HepG2 (cell line): ENCODE data around the gene SLCO1B1. TPM values are rescaled to one million over a fixed set of nuclear protein-coding genes. Genes with fewer than 3 reads are reported as not detected.
A peak's percentile ranks its signal among the peaks of the same experiment; 100 is the strongest.
"Not testable (repeated sequence)": the region's sequence is repeated elsewhere in the genome, so short reads cannot be mapped to it uniquely, and the experiment has no call there.

Experiments used
- FOXA3 ChIP-seq: IDR thresholded peaks from 2 replicates; pipeline ENCODE4 v1.6.1; 2016; ENCODE audit warnings: missing genetic modification reagents, missing compliant biosample characterization
- FOXK1 ChIP-seq: sonication (generic); formaldehyde crosslinking; IDR thresholded peaks from 2 replicates; pipeline ENCODE4 v1.4.0; 2020; ENCODE audit warnings: low read depth, missing genetic modification reagents, borderline replicate concordance
- FOXP1 ChIP-seq, 2 experiments: fragments of 450-650 bp in 1 of 2; IDR thresholded peaks; 2 replicates each; pipeline ENCODE4 v1.6.1; 2017 to 2018; ENCODE audit warnings: antibody characterized with exemption in 1 of 2
- GATAD2A ChIP-seq: IDR thresholded peaks from 2 replicates; pipeline ENCODE4 v1.6.1; 2016
- HDAC1 ChIP-seq: sonication (generic); formaldehyde crosslinking; IDR thresholded peaks from 2 replicates; pipeline ENCODE4 v1.5.1; 2020; ENCODE audit warnings: mild to moderate bottlenecking, missing genetic modification reagents
- HNF4A ChIP-seq: sonication (generic); formaldehyde crosslinking; IDR thresholded peaks from 2 replicates; pipeline ENCODE4 v1.4.0; 2020; ENCODE audit warnings: missing genetic modification reagents
- HOXA3 ChIP-seq: sonication (generic); formaldehyde crosslinking; IDR thresholded peaks from 2 replicates; pipeline ENCODE4 v1.5.0; 2020; ENCODE audit warnings: missing genetic modification reagents
- POGZ ChIP-seq: sonication (generic); formaldehyde crosslinking; IDR thresholded peaks from 2 replicates; pipeline ENCODE4 v1.4.0; 2020; ENCODE audit warnings: mild to moderate bottlenecking, missing genetic modification reagents
- SETDB1 ChIP-seq: sonication (generic); formaldehyde crosslinking; IDR thresholded peaks from 2 replicates; pipeline ENCODE4 v1.5.1; 2020; ENCODE audit warnings: missing genetic modification reagents, mild to moderate bottlenecking, borderline replicate concordance
- SOX13 ChIP-seq, 3 experiments: fragments of 450-650 bp in 1 of 3; sonication (generic) in 1 of 3; formaldehyde crosslinking in 1 of 3; IDR thresholded peaks in 2 of 3; conservative IDR thresholded peaks in 1 of 3; 2 replicates each; pipeline versions ENCODE4 v1.5.0 to v1.6.1; 2016 to 2020; ENCODE audit warnings: antibody characterized with exemption in 1 of 3, mild to moderate bottlenecking in 1 of 3, missing compliant biosample characterization in 1 of 3, missing genetic modification reagents in 1 of 3, moderate library complexity in 1 of 3
- TARDBP ChIP-seq: sonication (generic); formaldehyde crosslinking; IDR thresholded peaks from 2 replicates; pipeline ENCODE4 v1.8.0; 2022; ENCODE audit warnings: mild to moderate bottlenecking, missing genetic modification reagents
- TBX2 ChIP-seq: sonication (generic); formaldehyde crosslinking; IDR thresholded peaks from 2 replicates; pipeline ENCODE4 v1.5.0; 2020; ENCODE audit warnings: missing genetic modification reagents, mild to moderate bottlenecking, borderline replicate concordance
- ZHX1 ChIP-seq: sonication (generic); formaldehyde crosslinking; IDR thresholded peaks from 2 replicates; pipeline ENCODE4 v1.8.1; 2022; ENCODE audit warnings: low read depth, mild to moderate bottlenecking, missing genetic modification reagents
- ZNF292 ChIP-seq: sonication (generic); formaldehyde crosslinking; IDR thresholded peaks from 2 replicates; pipeline ENCODE4 v1.8.1; 2022; ENCODE audit warnings: mild to moderate bottlenecking, low read depth, missing genetic modification reagents, borderline replicate concordance
- ZNF331 ChIP-seq: sonication (generic); formaldehyde crosslinking; IDR thresholded peaks from 2 replicates; pipeline ENCODE4 v1.4.0; 2020; ENCODE audit warnings: missing genetic modification reagents
- polyA plus RNA-seq, 8 experiments: library from polyadenylated mRNA; depleted of rRNA in 3 of 8; stranded (reverse) in 7 of 8; unstranded in 1 of 8; fragments of >200 nt; fragmentation: Illumina TruSeq in 4 of 8; extraction: Trizol in 4 of 8; gene quantifications; 2 replicates each; pipeline versions ENCODE4 v1.2.1 to v1.2.3, GENCODE V29; 2011 to 2016; ENCODE audit warnings: low read depth in 4 of 8, missing spikeins in 1 of 8, mixed read lengths in 1 of 8; ENCODE audit not compliant: insufficient read depth in 1 of 8
- total RNA-seq, 5 experiments: library from RNA; depleted of rRNA; stranded (reverse); fragments of >200 nt; fragmentation: Illumina TruSeq; extraction: Trizol; gene quantifications; 2 replicates each; pipeline ENCODE4 v1.2.3, GENCODE V29; 2016; ENCODE audit warnings: low read depth in 1 of 5
- TF ChIP-seq, protein P1 (sequence below): IDR thresholded peaks from 2 replicates; pipeline ENCODE4 v1.6.1; 2016; ENCODE audit warnings: mild to moderate bottlenecking
- TF ChIP-seq, protein P2 (sequence below): sonication (generic); formaldehyde crosslinking; IDR thresholded peaks from 2 replicates; pipeline ENCODE4 v1.4.0; 2020; ENCODE audit warnings: missing genetic modification reagents
- TF ChIP-seq, protein P3 (sequence below): IDR thresholded peaks from 2 replicates; pipeline ENCODE4 v1.4.0; 2020; ENCODE audit warnings: mild to moderate bottlenecking, missing genetic modification reagents

Gene SLCO1B1
- total and polyA plus RNA-seq, 2 of the 13 experiments (the other 11 are each of a cell fraction or from before 2014, with no cell fraction given) = not detected

DNA sequence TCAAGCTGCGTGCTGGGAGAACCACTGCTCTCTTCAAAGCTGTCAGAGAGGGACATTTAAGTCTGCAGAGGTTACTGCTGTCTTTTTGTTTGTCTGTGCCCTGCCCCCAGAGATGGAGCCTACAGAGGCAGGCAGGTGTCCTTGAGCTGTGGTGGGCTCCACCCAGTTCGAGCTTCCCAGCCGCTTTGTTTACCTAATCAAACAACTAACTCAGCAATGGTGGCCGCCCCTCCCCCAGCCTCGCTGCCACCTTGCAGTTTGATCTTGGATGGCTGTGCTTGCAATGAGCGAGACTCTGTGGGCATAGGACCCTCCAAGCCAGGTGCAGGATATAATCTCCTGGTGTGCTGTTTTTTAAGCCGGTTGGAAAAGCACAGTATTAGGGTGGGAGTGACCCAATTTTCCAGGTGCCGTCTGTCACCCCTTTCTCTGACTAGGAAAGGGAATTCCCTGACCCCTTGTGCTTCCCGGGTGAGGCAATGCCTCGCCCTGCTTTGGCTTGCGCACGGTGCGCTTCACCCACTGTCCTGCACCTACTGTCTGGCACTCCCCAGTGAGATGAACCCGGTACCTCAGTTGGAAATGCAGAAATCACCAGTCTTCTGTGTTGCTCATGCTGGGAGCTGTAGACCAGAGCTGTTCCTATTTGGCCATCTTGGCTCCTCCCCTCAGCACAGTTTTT lies 6.5 kb downstream of the SLCO1B1 start (continued):
- TF ChIP-seq ZHX1 (peak; percentile 53; the same call in 1 of the 2 replicates), ZNF331 (CRISPR knock-in tag) (0 out of 2 replicates have a peak, but pooled peaks have one; percentile 33), GATAD2A (CRISPR knock-in tag) (peak; percentile 38; the same call in 1 of the 2 replicates), HDAC1 (peak; percentile 53), TARDBP (CRISPR knock-in tag) (peak; percentile 39; the same call in 1 of the 2 replicates), ZNF292 (CRISPR knock-in tag) (peak; percentile 54; the same call in 1 of the 2 replicates), HOXA3 (peak; percentile 48; the same call in 1 of the 2 replicates), POGZ (peak; percentile 70), FOXK1 (CRISPR knock-in tag) (0 out of 2 replicates have a peak, but pooled peaks have one; percentile 24), FOXA3 (CRISPR knock-in tag) (peak; percentile 80), HNF4A (CRISPR knock-in tag) (0 out of 2 replicates have a peak, but pooled peaks have one; percentile 8), FOXP1 (CRISPR knock-in tag; IDR thresholded peaks at IDR 0.05) (peak; percentile 44; the same call in 1 of the 2 replicates), TBX2 (CRISPR knock-in tag) (peak; percentile 33; the same call in 1 of the 2 replicates), SOX13 (CRISPR knock-in tag; conservative IDR thresholded peaks at IDR 0.05 in 1 of 2, IDR thresholded peaks at IDR 0.05 in 1 of 2) (peak in 1 of 2 experiments; percentile 52; a peak in 2 of 4 replicates), SETDB1 (CRISPR knock-in tag) (peak; percentile 85; the same call in 1 of the 2 replicates)
- TF ChIP-seq, protein P1, sequence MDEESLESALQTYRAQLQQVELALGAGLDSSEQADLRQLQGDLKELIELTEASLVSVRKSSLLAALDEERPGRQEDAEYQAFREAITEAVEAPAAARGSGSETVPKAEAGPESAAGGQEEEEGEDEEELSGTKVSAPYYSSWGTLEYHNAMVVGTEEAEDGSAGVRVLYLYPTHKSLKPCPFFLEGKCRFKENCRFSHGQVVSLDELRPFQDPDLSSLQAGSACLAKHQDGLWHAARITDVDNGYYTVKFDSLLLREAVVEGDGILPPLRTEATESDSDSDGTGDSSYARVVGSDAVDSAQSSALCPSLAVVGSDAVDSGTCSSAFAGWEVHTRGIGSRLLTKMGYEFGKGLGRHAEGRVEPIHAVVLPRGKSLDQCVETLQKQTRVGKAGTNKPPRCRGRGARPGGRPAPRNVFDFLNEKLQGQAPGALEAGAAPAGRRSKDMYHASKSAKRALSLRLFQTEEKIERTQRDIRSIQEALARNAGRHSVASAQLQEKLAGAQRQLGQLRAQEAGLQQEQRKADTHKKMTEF (CRISPR knock-in tag) = peak; percentile 46; the same call in 1 of the 2 replicates
- TF ChIP-seq FOXP1, SOX13 (IDR thresholded peaks at IDR 0.05): not testable (repeated sequence)
- TF ChIP-seq, protein P2, sequence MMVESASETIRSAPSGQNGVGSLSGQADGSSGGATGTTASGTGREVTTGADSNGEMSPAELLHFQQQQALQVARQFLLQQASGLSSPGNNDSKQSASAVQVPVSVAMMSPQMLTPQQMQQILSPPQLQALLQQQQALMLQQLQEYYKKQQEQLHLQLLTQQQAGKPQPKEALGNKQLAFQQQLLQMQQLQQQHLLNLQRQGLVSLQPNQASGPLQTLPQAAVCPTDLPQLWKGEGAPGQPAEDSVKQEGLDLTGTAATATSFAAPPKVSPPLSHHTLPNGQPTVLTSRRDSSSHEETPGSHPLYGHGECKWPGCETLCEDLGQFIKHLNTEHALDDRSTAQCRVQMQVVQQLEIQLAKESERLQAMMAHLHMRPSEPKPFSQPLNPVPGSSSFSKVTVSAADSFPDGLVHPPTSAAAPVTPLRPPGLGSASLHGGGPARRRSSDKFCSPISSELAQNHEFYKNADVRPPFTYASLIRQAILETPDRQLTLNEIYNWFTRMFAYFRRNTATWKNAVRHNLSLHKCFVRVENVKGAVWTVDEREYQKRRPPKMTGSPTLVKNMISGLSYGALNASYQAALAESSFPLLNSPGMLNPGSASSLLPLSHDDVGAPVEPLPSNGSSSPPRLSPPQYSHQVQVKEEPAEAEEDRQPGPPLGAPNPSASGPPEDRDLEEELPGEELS (CRISPR knock-in tag) = peak; percentile 45; the same call in 1 of the 2 replicates
- TF ChIP-seq, protein P3, sequence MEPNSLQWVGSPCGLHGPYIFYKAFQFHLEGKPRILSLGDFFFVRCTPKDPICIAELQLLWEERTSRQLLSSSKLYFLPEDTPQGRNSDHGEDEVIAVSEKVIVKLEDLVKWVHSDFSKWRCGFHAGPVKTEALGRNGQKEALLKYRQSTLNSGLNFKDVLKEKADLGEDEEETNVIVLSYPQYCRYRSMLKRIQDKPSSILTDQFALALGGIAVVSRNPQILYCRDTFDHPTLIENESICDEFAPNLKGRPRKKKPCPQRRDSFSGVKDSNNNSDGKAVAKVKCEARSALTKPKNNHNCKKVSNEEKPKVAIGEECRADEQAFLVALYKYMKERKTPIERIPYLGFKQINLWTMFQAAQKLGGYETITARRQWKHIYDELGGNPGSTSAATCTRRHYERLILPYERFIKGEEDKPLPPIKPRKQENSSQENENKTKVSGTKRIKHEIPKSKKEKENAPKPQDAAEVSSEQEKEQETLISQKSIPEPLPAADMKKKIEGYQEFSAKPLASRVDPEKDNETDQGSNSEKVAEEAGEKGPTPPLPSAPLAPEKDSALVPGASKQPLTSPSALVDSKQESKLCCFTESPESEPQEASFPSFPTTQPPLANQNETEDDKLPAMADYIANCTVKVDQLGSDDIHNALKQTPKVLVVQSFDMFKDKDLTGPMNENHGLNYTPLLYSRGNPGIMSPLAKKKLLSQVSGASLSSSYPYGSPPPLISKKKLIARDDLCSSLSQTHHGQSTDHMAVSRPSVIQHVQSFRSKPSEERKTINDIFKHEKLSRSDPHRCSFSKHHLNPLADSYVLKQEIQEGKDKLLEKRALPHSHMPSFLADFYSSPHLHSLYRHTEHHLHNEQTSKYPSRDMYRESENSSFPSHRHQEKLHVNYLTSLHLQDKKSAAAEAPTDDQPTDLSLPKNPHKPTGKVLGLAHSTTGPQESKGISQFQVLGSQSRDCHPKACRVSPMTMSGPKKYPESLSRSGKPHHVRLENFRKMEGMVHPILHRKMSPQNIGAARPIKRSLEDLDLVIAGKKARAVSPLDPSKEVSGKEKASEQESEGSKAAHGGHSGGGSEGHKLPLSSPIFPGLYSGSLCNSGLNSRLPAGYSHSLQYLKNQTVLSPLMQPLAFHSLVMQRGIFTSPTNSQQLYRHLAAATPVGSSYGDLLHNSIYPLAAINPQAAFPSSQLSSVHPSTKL (CRISPR knock-in tag) = peak; percentile 66
